Stimulated activated CD4-positive, alpha-beta T cell treated with anti-CD3 and anti-CD28 coated beads, Interleukin-12 subunit alpha, Interleukin-12 subunit beta, amount 100 ng/mL, for 24 hours (primary cell): ENCODE data around the gene UNC5B.

Experiments used
- DNase-seq, 2 experiments: peaks; one replicate each; pipeline ENCODE4 v3.0.0-alpha.2; 2020; ENCODE audit warnings: low read depth in 2 of 2

Gene UNC5B

GRCh38 chr10:71319042-71319799 is 106.9 kb downstream of the UNC5B start, which contains the start of gene SLC29A3:
SLC29A3 (plus strand) TSS chr10:71319259; CDS start chr10:71319310, 51 bp downstream.
- DNase-seq: peak; percentile 72 to 80

GRCh38 chr10:71319800-71320392 is 107.5 kb downstream of the UNC5B start:
- no peak for DNase-seq

GRCh38 chr10:71320592-71320991 is 108.2 kb downstream of the UNC5B start:
- DNase-seq: no peak

GRCh38 chr10:71321386-71321785 is 109.0 kb downstream of the UNC5B start:
- DNase-seq: no peak

- DNase-seq: no peak
Observed at GRCh38 chr10:71323407-71323806, 111.0 kb downstream of the UNC5B start.

- DNase-seq: no peak
Observed at GRCh38 chr10:71324743-71325142, 112.4 kb downstream of the UNC5B start.

- DNase-seq: no peak
Observed at GRCh38 chr10:71325267-71325666, 112.9 kb downstream of the UNC5B start.

- no peak for DNase-seq
Observed at GRCh38 chr10:71326464-71326881, 114.1 kb downstream of the UNC5B start.

- no peak for DNase-seq
Observed at GRCh38 chr10:71330789-71331404, 118.5 kb downstream of the UNC5B start.

GRCh38 chr10:71331736-71332135 is 119.4 kb downstream of the UNC5B start:
- DNase-seq: no peak

GRCh38 chr10:71332466-71332865 is 120.1 kb downstream of the UNC5B start:
- DNase-seq: no peak

- no peak for DNase-seq
Observed at GRCh38 chr10:71333129-71333887, 120.9 kb downstream of the UNC5B start.

- DNase-seq: no peak
Observed at GRCh38 chr10:71334221-71334791, 121.9 kb downstream of the UNC5B start.

- no peak for DNase-seq
Observed at GRCh38 chr10:71335173-71335708, 122.9 kb downstream of the UNC5B start.

GRCh38 chr10:71336632-71337031 is 124.3 kb downstream of the UNC5B start:
- no peak for DNase-seq

- no peak for DNase-seq
Observed at GRCh38 chr10:71337219-71337701, 124.9 kb downstream of the UNC5B start.

- no peak for DNase-seq
Observed at GRCh38 chr10:71338728-71339495, 126.5 kb downstream of the UNC5B start.

- no peak for DNase-seq
Observed at GRCh38 chr10:71339796-71340589, 127.6 kb downstream of the UNC5B start.

GRCh38 chr10:71342573-71343391 is 130.4 kb downstream of the UNC5B start:
- no peak for DNase-seq
